ENCODE measurements around the gene CLBA1.
"Not testable (repeated sequence)": the region's sequence is repeated elsewhere in the genome, so short reads cannot be mapped to it uniquely, and the experiment has no call there.

The CLBA1 gene

DNA sequence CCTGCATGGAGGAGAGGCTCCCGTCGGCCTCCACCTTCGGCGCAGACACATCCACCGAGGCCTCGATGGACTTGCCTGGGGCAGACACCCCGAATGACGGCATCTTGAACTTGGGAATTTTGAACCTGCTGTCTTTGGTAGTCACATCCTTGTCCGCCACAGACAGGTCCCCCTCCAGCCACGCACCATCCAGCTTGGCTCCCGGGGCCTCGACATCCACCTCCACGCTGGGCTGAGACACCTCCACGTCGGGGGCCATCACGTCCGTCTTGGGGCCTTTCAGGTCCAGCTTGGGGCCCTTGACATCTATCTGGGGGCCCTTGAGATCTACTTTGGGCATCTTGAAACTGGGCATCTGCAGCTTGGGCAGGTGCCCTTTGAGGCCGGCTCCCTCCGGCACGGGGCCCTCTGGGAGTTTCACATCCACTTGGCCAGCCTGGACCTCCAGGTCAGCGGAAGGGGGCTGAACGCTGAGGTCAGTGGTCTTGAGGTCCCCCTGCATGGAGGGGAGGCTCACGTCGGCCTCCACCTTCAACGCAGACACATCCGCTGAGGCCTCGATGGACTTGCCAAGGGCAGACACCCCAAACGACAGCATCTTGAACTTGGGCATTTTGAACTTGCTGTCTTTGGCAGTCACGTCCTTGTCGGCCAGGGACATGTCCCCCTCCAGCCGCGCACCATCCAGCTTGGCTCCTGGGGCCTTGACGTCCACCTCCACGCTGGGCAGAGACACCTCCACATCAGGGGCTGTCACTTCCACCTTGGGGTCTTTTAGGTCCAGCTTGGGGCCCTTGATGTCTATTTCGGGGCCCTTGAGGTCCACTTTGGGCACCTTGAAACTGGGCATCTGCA lies 37.5 kb upstream of the CLBA1 start:
- DNase-seq (ENCODE audit: low spot score): not testable (repeated sequence)

- no peak for DNase-seq (ENCODE audit: low spot score)
Measured at GRCh38 chr14:104948736-104949031, 36.9 kb upstream of the CLBA1 start.

GRCh38 chr14:104949406-104949955 lies 36.1 kb upstream of the CLBA1 start:
- DNase-seq (ENCODE audit: low spot score): not testable (repeated sequence)

DNA sequence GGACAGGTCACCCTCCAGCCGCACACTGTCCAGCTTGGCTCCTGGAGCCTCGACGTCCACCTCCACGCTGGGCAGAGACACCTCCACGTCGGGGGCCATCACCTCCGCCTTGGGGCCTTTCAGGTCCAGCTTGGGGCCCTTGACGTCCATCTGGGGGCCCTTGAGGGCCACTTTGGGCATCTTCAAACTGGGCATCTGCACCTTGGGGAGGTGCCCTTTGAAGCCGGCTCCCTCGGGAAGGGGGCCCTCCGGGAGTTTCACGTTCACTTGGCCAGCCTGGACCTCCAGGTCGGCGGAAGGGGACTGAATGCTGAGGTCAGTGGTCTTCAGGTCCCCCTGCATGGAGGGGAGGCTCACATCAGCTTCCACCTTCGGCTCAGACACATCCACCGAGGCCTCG lies 35.6 kb upstream of the CLBA1 start:
- DNase-seq (ENCODE audit: low spot score): no peak

DNA sequence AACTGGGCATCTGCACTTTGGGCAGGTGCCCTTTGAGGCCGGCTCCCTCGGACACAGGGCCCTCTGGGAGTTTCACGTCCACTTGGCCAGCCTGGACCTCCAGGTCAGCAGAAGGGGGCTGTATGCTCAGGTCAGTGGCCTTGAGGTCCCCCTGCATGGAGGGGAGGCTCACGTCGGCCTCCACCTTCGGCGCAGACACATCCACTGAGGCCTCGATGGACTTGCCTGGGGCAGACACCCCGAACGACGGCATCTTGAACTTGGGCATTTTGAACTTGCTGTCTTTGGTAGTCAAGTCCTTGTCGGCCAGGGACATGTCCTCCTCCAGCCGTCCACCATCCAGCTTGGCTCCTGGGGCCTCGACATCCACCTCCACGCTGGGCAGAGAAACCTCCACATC lies 34.9 kb upstream of the CLBA1 start:
- not testable (repeated sequence) for DNase-seq (ENCODE audit: low spot score)

DNA sequence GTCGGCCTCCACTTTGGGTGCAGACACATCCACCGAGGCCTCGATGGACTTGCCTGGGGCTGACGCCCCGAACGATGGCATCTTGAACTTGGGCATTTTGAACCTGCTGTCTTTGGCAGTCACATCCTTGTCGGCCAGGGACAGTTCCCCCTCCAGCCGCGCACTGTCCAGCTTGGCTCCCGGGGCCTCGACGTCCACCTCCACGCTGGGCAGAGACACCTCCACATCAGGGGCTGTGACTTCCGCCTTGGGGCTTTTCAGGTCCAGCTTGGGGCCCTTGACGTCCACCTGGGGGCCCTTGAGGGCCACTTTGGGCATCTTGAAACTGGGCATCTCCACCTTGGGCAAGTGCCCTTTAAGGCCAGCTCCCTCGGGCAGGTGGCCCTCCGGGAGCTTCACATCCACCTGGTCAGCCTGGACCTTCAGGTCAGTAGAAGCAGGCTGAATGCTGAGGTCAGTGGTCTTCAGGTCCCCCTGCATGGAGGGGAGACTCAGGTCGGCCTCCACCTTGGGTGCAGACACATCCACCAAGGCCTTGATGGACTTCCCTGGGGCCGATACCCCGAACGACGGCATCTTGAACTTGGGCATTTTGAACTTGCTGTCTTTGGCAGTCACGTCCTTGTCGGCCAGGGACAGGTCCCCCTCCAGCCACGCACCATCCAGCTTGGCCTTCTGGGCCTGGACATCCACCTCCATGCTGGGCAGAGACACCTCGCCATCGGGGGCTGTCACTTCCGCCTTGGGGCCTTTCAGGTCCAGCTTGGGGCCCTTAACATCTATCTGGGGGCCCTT lies 33.5 kb upstream of the CLBA1 start:
- DNase-seq (ENCODE audit: low spot score): not testable (repeated sequence)

GRCh38 chr14:104953097-104953496 lies 32.5 kb upstream of the CLBA1 start:
- DNase-seq (ENCODE audit: low spot score): no peak

DNA sequence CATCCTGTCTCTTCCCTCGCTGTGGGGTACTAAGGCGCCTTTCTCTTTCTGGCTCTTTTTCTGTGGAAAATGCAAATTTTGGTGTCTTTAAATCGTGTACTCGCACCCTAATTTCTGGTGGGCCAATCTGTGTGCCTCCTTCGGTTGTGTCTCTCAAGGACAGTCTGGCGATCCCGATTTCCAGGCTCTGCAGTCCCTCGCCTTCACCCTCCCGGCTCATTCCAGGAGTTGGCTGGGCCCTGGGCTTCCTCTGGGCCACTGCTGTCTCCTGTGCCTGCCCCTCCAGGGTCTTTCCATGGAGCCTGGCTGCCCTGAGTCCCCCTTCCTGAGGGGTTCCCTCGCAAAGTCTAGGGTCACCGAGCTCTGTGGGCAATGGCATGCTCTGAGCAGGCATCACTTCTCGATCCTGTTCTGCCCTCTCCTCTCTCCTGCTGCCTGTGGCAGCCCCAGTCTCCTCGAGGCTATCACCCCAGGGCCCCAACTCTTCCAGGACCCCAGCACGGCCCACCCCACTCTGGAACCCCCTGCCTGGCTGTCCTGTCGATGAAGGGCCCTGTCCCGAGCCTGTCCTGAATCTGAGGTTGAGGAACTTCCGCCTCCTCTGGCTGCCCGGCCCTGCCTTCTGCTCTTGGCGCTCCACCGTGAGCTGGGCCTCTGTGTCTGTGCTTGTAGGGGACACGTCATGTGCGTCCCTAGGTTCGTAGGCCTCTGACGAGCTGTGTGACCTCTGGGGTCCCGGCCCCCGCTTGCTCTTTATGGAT lies 31.5 kb upstream of the CLBA1 start:
- no peak for DNase-seq (ENCODE audit: low spot score)

GRCh38 chr14:104954746-104955395 lies 30.7 kb upstream of the CLBA1 start:
- no peak for DNase-seq (ENCODE audit: low spot score)

- no peak for DNase-seq (ENCODE audit: low spot score)
Measured at GRCh38 chr14:104955396-104955770, 30.2 kb upstream of the CLBA1 start.

- no peak for DNase-seq (ENCODE audit: low spot score)
Measured at GRCh38 chr14:104956290-104956890, 29.2 kb upstream of the CLBA1 start.

GRCh38 chr14:104957146-104958113 lies 28.2 kb upstream of the CLBA1 start:
- no peak for DNase-seq (ENCODE audit: low spot score)

DNA sequence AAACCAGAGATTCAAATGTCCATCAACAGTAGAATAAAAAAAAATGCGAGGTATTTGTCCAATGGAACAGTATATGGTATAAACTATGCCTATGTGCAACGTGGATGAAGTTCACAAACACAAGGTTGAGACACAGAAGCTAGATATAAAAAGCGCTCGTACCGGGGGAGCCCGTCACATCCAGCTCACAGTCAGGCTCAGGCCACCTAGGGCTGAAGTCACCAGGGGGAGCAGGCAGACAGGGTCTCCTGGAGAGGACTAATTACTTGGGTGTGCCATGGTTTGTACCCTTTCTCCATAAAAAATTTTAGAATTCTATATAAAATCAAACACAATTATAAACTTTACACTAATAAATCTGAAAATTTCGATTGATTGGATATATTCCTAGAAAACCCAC lies 21.0 kb upstream of the CLBA1 start:
- no peak for DNase-seq (ENCODE audit: low spot score)

GRCh38 chr14:104965561-104966231 lies 19.9 kb upstream of the CLBA1 start:
- DNase-seq (ENCODE audit: low spot score): no peak

GRCh38 chr14:104966261-104966865 lies 19.2 kb upstream of the CLBA1 start:
- DNase-seq (ENCODE audit: low spot score): no peak

DNA sequence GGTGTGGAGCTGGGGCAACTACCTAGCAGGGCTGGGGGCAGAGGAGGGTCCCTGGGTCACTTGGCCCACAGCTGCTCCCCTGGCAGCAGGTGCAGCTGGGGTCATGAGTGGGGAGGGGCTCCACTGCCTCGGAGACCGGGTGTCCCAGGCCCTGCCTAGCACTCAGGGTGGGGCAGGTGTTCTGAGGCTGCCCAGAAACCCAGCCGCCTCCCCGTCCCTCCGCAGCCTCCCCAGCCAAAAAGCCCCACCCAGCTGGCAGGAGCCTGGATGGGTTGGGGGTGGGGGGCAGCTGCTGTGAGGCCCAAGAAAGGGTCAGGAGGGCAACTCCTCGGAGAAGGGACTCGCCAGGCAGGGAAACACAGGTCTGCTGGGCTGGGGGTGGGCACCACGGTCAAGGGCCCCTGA lies 18.6 kb upstream of the CLBA1 start:
- DNase-seq (ENCODE audit: low spot score): no peak

DNA sequence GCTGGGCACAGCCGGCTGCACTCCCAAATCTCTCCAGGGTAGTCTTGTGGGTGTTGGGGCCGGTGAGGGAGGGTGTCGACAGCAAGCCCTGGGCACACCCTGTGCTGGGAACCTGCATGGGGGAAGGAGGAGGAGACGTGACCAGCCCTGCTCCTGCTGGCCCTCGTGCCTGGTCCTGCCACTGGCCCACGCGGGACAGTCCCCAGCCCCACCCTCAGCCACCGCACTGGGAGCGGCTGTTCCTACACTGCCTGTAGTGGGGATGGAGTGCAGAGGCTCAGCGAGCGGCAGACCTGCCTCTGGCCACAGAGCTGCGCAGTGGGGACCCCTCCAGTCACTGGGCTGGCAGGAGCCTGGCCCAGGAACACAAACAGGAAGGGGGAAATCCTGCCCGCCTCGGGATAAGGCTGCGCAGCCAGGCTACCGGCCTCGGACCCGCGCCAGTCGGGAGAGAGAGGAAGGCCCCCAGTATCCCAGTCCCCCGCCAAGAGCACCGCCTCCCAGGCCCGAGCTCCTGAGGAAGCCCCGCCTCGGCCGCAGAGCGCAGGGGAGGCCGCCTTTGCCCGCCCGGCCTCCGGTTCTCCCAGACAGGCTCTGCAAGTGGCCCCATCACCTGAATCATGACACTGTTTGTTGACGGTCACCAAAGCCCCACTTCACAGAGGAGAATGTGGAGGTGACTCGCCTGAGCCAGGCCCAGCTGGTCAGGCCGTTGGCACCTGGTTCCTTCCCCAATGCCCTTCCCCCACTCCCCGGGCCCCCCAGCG lies 18.0 kb upstream of the CLBA1 start:
- no peak for DNase-seq (ENCODE audit: low spot score)

DNA sequence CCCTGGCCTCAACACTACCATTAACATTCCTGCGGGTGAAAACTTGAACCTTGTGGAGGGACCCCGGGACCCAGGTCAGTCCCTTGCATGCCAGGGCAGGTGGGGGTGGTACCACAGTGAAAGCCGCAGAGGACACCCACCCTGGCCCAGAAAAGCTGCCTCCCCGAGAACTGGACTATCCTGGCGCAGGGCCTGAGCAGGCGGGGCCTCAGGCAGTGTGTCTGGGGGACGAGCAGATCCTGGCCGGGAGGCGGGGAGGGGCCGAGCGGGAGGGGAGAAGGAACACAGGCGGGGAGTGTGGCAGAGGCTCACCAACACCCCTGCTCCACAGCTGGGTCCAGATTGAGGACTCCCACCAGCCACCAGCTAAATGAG lies 17.4 kb upstream of the CLBA1 start:
- DNase-seq (ENCODE audit: low spot score): no peak

Measured in pons (tissue), 1 donor.